ENCODE measurements around the gene SOX5. TPM values are rescaled to one million over a fixed set of nuclear protein-coding genes. Genes with fewer than 3 reads are reported as not detected.
"Not testable (repeated sequence)": the region's sequence is repeated elsewhere in the genome, so short reads cannot be mapped to it uniquely, and the experiment has no call there.

Gene SOX5
- total RNA-seq, 1 donor = 12.8 TPM

GRCh38 chr12:23834076-23834475 lies 115.4 kb downstream of the SOX5 start:
- DNase-seq (ENCODE audit: low read depth) = peak; percentile 66
- H3K4me3 ChIP-seq (ENCODE audit: low read depth, low read length) = no peak overlapping the region
- no peak for TF ChIP-seq CTCF (IDR thresholded peaks at IDR 0.05; ENCODE audit: insufficient read depth, low read length)

GRCh38 chr12:23831739-23832138 lies 117.7 kb downstream of the SOX5 start:
- no peak for DNase-seq (ENCODE audit: low read depth)
- no peak overlapping the region for H3K4me3 ChIP-seq (ENCODE audit: low read depth, low read length)
- no peak for TF ChIP-seq CTCF (IDR thresholded peaks at IDR 0.05; ENCODE audit: insufficient read depth, low read length)

GRCh38 chr12:23830210-23830609 lies 119.3 kb downstream of the SOX5 start:
- no peak for TF ChIP-seq CTCF (IDR thresholded peaks at IDR 0.05; ENCODE audit: insufficient read depth, low read length)
- no peak for DNase-seq (ENCODE audit: low read depth)
- no peak overlapping the region for H3K4me3 ChIP-seq (ENCODE audit: low read depth, low read length)

- no peak overlapping the region for H3K4me3 ChIP-seq (ENCODE audit: low read depth, low read length)
- TF ChIP-seq CTCF (IDR thresholded peaks at IDR 0.05; ENCODE audit: insufficient read depth, low read length) = no peak
- DNase-seq (ENCODE audit: low read depth) = no peak
These were observed 122.1 kb downstream of the SOX5 start for GRCh38 chr12:23827353-23827752.

GRCh38 chr12:23825124-23825523 lies 124.3 kb downstream of the SOX5 start:
- H3K4me3 ChIP-seq (ENCODE audit: low read depth, low read length); DNase-seq (ENCODE audit: low read depth): not testable (repeated sequence)

- TF ChIP-seq CTCF (IDR thresholded peaks at IDR 0.05; ENCODE audit: insufficient read depth, low read length) = no peak
- H3K4me3 ChIP-seq (ENCODE audit: low read depth, low read length) = no peak overlapping the region
- no peak for DNase-seq (ENCODE audit: low read depth)
These were observed 125.1 kb downstream of the SOX5 start for GRCh38 chr12:23824358-23824757.

GRCh38 chr12:23822883-23823282 lies 126.6 kb downstream of the SOX5 start:
- DNase-seq (ENCODE audit: low read depth); H3K4me3 ChIP-seq (ENCODE audit: low read depth, low read length): not testable (repeated sequence)

GRCh38 chr12:23817345-23817744 lies 132.1 kb downstream of the SOX5 start:
- no peak for TF ChIP-seq CTCF (IDR thresholded peaks at IDR 0.05; ENCODE audit: insufficient read depth, low read length)
- no peak for DNase-seq (ENCODE audit: low read depth)

More at GRCh38 chr12:23817345-23817744, 132.1 kb downstream of the SOX5 start:
- no peak overlapping the region for H3K4me3 ChIP-seq (ENCODE audit: low read depth, low read length)
